ENCODE measurements around the gene HTT. TPM values are rescaled to one million over a fixed set of nuclear protein-coding genes. Genes with fewer than 3 reads are reported as not detected.

Gene HTT
- total RNA-seq, 1 experiment from 2014 or later = 19.6 TPM

DNA sequence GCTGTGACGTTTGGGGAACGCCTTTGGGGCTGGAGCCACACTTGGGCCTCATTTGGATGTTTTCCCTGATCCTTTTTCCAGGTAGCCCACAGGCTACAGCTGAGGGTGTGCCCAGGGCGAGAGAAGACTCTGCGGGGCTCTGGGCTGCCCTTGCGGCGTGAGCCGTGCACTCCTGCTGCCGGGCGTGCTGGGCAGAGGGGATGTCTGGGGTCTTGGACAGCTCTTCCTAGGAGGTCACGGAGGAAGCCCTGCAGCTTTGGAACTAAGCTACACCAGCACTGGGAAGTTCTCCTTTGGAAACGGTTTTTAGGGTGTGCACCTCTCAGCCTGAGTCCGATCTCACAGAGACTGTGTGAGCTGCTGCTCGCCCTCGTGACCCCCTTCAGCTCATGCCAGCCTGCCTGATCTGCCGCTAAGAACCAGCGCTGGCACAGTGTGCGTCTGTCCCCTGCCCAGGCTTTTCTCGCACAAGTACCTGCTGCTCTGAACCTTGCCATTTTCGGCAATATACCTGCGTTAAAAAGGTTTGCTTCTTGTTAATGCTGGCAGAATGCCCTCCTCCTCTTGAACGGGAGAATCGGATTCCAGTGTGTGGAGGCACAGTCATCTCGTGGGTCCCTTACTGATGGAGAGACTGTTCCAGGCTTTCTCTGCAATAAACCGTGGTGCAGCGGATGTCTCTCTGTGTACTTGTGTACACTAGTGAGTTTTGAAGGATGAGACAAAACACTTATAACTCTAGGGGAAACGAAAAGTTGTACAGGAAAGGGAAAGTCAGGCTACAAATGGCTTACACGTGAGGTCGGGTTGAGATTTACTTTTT is 188.8 kb downstream of the HTT start:
- no peak for DNase-seq (ENCODE audit: low read depth)

GRCh38 chr4:3263876-3264193 is 189.4 kb downstream of the HTT start:
- no peak for DNase-seq (ENCODE audit: low read depth)

DNA sequence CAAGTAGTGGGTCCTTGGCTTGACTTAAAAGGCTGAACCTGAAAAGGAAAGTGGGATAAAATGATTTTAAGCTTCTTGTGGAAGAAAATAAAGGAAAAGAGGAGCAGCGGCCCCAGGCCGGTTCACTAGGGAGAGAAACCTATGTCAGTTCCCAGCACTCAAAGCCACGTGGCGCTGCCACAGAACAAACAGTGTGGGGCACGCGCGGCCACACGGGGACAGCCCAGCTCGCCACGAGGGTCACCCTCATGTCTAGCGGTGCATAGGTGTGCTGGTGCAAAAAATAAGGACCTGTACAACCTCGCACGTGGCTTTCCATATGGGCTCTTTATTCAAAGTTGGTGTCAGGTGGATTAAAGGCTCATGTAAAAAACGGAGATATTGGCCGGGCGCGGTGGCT is 191.6 kb downstream of the HTT start:
- DNase-seq (ENCODE audit: low read depth) = no peak

DNA sequence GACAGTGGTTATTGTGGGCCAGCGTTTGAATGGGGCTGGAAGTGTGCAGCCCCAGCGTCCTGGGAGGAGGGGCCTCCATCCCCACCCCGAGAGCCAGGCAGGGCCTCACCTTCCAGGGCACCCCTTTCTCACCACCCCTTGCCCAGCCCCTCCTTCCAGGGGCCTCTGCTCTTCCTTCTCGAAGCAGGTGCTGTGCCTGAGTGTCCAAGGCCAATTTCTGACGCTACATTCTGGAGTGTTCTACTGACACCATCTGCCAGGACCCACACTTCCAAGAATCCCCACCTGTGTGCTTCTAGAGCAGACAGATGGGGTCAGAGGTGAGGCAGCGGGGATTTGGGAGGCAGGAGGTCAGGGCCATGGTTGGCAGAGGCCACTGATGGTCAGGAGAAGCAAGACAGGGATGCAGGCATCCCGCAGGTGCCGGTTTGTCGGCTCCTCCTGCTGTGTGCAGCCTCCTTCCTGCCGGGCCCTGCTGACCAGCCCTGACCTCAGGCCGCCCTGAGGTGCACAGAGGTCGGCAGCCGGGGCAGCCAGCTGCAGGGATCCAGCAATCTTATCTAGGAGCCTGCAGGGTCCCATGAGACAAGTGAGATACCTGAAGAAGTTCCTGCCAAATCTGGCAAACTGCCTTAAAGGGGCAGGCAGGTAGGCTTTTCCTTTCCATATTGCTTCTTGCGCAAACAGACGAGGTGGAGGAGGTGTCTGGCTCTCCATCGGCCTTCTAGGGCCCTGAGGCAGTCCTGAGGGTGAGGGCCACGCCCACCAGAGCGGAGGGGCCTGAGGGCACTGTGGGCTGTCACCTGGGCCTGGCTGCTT is 193.3 kb downstream of the HTT start:
- DNase-seq (ENCODE audit: low read depth) = no peak

DNA sequence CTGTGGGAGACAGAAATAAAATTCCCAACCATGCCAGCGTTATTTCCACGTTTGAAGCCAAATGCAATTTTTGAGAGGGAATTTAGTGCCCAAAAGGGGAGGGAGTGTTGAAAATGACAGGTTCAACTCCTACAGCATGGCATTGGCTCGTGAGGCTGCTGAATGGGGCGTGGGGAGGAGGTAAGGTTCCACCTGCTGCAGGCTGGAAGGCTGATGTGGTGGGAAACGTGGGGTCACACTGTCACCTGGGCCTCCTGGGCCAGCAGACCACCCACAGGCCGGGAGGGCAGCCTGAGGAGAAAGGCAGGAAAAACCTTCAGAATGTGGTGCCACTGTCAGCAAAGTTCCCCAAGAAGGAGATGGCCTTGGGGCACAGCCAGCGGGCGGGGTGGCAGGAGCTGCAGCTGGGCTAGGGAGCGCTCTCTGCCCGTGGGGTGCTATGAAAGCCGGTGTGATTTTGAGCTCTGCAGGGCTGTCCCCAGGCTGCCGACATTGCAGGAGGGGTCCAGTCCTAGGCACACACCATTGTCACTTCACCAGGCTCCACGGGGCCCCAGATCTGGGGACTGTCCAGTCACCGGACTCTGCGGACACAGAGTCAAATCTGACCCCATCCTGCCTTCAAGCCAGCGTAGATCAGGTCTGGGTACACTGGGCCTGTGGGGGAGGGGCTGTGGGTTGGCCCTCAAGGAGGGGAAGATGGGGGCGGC is 194.1 kb downstream of the HTT start:
- no peak for DNase-seq (ENCODE audit: low read depth)

- no peak for DNase-seq (ENCODE audit: low read depth)
These were observed 194.8 kb downstream of the HTT start for GRCh38 chr4:3269105-3269927.

DNA sequence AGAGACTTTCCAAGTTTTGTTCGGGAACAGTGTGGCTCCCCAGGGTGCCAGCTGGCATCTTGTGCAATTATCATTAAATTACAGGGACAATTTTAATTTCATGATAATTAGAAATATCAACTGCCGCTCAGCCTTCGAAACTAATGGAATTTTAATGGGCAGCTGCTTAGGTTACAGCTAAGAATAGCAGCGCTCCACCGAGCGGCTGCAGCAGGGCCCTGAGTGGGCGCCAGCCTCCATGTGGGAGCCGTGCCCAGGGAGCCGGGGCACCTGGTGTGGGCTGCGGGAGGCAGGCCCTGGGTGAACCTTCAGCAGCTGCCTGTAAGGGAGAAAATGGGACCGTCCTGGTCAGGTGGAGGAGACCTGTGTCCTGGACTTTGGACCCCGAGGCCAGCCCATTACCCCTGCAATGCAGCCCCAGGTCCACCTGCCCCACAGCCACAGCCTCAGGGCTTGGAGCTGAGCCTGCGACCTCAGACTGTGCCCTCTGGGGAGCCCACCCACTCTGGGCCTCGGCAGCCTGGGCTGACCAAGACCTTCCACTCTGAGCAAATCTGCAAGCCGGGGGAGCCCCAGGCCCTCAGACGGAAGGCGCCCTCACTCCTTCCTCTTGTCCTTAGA is 195.6 kb downstream of the HTT start:
- no peak for DNase-seq (ENCODE audit: low read depth)

GRCh38 chr4:3271131-3271530 is 196.7 kb downstream of the HTT start:
- DNase-seq (ENCODE audit: low read depth) = no peak

GRCh38 chr4:3276986-3277385 is 202.5 kb downstream of the HTT start:
- peak; percentile 74 for DNase-seq (ENCODE audit: low read depth)

DNA sequence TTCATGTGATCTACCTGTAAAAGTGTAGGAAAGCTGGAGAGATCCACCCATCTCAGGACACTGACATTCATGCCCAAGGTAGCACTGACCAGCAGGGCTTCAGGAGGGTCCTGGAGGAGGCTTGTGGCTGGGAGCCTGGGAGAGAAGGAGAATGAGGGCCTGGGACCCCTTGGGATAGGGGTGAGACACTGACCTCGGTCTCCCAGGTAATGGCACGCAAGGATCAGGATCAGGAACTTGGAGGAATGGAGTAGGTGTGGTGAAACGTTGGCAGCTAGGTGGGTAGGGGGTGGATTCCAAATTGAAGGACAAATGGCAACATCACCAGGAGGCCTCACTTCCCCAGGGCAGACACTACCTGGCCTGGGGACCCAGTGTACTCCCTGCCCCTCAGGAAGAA is 206.0 kb downstream of the HTT start:
- DNase-seq (ENCODE audit: low read depth) = no peak

- no peak for DNase-seq (ENCODE audit: low read depth)
These were observed 209.0 kb downstream of the HTT start for GRCh38 chr4:3283483-3283882.

DNA sequence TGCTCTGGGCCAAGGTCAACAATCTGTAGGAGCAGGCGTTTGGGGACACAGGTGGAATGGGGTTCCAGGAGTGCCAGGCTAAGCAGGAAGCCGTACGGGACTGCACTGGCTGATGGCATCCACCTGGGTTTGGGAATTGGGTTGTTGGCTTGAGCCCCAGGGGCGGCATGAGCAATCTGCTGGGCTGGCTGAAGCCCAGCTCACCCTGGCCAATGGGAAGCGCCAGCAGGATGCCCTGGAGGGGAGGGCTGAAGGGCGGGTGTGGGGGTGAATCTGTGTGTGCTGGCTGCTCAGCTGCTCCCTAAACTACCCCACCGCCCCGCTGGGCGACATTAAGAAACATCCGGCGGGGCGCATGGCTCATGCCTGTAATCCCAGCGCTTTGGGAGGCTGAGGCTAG is 209.4 kb downstream of the HTT start:
- peak; percentile 68 for DNase-seq (ENCODE audit: low read depth)

GRCh38 chr4:3284734-3285557 is 210.5 kb downstream of the HTT start:
- DNase-seq (ENCODE audit: low read depth) = no peak

DNA sequence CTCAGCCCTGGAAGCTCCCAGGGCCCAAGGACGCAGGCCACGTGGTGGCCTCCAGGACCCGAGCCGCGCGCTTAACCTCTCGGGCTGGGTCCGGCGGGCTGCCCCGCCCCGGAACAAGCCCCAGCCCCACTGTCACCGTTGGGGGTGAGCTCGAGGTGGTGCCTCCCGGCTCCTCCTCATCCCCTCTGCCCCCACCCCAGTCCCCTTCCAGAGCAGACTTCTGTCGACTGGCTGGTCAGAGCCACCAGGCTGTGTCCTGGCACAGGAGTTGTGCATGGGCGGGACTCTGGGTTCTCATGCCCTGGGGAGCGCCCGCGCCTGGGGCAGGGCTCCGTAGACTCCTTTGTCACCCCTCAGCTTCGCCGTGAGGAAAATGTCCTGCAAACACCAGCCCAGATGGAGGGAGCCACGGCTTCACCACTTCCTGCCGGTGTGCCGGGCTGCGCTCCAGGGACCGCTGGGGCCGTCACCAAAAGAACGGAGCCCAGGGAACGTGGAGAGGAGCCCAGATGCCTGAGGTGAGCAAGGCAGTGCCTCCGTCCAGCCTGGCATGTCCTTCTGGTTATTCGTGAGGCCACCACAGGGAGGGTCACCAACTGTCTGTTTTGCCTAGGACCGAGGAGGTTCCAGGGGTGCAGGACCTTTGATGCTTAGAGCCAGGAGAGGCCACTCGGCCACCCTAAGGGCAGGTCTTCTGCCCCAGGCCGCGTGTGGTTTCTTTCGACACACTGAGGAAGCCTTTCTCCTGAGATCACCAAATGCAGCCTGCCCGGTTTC is 211.3 kb downstream of the HTT start:
- DNase-seq (ENCODE audit: low read depth) = peak; percentile 90

DNA sequence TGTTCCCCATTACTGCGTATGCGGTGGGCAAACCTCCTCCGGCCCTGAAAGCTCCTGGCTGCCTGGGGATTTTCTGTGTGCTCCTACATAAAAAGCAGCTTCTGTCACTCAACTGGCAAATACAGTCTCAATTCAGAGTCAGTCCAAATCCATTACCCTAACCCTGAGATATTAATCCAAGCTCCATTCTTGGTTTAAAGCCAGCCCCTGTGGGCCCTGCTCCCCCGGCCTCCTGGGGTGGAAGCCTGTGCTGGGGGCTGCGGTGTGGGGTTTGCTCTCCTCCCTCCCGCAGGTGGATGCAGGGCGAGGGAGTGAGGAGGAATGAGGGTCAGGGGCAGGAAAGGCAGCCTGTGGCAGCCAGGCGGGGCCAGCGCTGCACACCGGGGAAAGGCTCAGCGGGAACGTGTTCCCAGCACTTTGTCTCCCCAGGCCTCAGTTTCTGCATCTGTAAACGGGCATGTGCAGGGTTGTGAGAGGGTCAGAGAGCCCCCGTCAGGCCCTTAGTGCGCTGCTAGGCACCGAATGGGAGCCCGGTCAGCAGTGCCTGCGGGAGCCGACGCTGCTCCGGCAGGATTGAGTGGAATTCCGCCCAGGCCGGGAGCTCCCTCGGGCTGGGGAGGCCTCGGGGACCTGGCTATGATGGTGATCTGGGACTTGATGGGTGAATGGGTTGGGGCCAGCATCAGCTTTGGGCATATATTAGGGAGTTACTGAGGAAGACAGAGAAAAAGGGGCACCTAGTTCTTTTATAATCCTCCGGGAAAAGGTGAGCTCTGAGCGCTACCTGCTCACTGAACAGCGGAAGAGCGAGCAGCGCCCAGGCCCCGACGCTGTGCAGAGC is 212.1 kb downstream of the HTT start:
- DNase-seq (ENCODE audit: low read depth) = no peak

DNA sequence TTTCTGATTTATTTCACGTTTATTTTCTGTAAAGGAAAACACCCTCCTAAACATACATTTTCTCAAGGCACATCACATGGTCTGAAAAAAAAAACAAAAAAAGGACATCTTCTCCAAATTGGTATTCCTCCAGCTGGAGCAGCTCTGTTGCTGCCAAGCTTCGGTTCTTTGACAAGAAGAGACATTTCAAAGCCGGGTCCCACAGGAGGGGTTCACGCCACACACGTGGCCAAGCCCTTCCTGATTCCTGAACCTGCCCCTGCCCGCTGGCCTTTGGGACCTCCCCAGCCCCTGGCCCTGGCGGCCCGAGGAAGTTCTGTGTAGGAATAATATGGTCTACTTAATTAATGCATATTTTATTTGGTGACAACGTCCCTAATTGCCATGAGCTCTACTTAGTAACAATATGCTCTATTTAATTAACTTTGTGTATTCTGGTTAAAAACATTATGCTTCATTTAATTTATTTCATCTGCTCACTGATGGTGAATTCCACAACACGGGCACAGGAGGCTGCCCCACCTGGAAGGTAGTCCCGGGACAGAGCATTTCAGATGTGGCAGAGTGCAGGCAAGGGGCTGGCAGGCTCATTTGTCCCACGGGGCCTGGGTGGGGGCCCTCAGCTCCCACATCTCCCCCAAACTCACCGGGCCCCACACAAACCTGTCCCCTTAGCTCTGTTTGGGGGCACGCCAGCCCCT is 212.9 kb downstream of the HTT start:
- DNase-seq (ENCODE audit: low read depth) = no peak

DNA sequence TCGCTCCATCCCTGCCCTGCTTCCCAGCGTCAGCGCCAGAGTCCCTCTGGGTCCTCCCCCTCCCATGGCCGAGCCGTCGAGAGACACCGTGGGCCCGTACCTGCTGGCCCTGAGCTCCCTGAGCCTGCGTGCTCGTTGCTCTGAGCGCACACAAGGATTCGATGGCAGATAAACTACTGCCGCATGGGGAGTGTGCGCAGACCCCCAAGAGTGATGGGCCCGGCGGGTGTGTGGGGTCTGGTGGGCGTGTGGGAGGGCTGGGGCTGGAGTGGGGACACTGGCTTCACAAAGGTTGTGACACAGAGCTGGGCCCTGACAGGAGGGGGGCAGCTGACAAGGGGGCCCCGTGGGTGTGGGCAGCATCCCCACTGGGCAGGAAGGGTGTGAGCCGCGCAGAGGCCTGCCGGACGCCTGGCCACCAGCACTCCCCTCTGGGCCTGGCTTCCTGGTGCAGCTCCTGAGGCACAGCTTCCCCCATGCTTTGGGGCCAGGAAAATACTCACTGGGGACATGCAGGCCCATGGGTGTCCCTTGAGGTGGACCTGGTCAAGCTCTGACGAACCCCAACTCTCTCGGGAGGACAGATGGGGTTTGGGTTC is 213.6 kb downstream of the HTT start:
- DNase-seq (ENCODE audit: low read depth) = no peak
